HG03460 (cell line): ENCODE results near the gene ATXN1.
"Not testable (repeated sequence)": the region's sequence is repeated elsewhere in the genome, so short reads cannot be mapped to it uniquely, and the experiment has no call there.

Source experiments
- ATAC-seq: cut with Tn5 transposase; IDR thresholded peaks from one replicate; pipeline ENCODE4 v1.9.1; 2021; ENCODE audit not compliant: unreplicated experiment

Gene ATXN1

GRCh38 chr6:16702627-16703378, 58.5 kb downstream of the ATXN1 start:
- ATAC-seq: not testable (repeated sequence)

DNA sequence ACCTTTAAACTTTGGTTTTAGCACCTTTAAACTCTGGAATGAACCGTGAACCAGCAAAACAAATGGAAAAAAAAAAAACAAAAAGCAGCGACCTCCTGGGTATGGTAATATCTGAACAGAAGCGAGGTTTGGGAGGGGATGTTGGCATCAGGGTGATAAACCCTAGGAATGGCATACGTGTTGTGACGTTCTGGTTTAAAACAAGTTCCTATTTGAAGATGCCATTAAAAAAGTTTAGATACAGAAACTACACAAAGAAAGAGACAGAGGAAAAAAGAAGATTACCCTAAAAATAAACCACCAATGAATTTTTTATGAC, 60.4 kb downstream of the ATXN1 start:
- no peak for ATAC-seq

- no peak for ATAC-seq
These were observed 60.9 kb downstream of the ATXN1 start for GRCh38 chr6:16700202-16700915.

DNA sequence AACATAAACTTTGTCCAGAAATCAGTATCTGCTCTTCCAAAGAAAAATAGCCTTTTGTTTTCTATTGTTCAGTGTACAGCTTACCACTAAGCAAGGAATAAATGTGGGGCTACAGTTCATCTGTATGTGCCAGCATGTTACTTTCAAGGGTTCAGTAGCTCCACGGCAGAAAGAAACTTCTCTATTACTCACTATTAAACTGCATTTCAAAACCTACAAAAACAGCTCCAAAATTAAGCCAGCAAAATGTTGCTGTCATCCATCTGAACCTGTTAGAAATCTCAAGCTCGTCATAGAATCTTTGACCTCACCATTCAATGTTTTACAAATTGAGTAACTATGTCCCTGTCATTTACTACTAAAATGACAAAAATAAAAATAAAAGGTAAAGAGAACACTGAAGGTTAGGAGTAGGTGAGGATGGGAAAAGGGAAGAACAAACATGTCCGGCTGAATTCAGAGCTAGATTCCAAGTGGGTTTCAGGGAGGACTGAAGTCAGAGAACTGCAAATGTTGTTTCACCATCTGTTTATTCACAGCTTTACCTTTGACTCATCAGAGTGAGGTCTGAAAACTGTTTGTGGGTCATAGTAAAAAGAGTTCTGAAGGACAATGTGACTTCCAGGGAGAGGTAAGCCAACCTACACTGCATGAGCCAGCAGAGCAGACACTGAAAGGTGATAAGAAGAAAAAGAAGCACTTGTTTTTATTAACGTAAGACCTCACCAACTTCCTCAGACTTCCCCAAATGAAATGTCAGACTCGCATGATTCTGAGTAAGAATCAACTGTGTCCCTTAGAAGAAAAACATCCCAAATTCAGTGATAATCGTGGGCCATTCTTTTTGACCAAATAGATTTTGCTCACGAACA, 62.0 kb downstream of the ATXN1 start:
- no peak for ATAC-seq

GRCh38 chr6:16698162-16698533, 63.1 kb downstream of the ATXN1 start:
- ATAC-seq: no peak

DNA sequence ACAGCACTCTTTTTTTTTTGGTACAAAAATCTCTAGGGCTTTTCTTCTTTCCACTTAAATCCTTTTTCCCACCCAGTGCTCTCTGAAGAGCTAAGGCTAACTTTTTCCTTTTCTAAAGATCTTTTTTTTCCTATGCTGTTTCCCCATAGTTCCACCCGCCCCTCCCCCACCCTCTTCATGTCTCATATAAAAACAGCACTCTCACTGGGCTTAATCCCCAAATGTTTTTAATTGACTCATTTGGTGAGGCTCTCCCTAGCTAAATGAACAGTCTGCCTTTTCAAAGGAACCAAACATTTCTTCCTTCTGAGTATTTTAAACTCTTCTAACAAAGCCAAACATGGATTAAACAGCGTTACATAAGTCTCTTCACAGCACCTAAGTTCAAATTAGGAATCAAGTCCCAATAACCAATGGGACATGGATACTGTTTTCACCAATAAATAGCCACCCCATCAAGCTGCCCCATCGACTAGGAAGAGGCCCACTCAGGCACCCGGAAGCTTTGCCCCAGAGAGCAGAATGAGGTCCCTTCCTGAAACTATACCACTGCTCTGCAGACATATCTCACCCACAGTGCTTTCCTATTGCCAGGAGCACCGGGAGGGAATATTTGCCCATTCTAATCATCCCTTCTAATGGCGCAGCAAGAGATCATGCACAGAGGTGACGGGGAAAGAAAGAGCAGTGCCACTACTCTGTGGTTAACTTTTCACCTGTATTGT, 63.7 kb downstream of the ATXN1 start:
- no peak for ATAC-seq

DNA sequence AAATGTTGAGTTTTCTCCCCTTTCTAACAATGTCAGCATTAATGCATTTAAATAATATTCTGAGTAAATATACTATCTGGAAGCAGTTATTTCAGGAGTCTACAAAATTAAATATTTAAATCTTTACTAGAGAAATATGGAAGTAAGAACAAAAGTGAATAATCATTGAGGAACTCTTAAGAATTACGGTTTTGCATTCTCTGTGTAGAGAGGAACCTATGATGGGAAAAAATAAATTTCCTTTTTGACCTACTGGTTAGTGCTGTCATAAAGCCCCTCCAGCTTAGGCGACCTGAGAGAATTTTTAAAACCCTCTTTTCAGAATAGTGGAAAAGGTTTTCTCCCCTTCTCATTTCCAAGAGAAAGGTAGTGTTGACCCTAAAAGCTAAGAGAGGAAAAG, 64.8 kb downstream of the ATXN1 start:
- ATAC-seq: no peak

GRCh38 chr6:16694781-16695578, 66.3 kb downstream of the ATXN1 start:
- no peak for ATAC-seq

GRCh38 chr6:16691324-16691723, 69.9 kb downstream of the ATXN1 start:
- no peak for ATAC-seq

- ATAC-seq: peak; percentile 76
These were observed 70.6 kb downstream of the ATXN1 start for GRCh38 chr6:16690608-16691142.

DNA sequence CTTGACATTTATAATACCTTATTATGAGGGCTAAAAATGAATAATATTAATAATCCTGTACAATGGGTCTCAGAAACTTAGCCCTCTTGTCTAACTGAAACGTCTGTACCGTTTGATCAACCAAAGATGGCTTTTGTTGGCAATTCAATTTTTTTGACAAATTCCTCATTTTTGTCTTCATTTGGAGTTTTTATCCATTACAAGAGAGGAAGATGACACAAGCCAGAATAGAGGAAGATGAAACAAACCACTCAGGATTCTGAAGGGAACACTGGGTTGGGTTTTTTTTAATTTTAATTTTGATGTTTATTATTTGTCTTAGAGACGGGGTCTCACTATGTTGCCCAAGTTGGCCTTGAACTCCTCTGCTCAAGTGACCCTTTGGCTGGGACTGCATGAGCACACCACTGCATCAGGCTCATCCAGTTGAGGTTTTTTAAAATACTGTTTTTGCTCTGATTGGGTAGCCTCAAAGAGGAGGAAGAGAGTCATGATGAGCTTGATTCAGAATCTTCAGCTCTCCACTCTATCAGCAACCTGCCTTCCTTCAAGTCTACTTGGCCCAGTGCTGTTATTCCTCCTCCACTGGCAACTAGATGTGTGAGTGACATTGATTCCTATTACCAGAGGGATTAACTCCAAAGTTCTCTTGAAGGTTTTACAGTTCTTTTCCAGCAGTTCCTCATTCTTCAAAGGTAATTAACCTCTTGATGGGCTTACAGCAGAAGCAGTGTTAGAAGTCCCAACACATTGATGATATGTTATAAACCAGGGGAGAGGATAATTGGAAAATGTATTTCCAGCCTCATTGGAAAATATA, 71.3 kb downstream of the ATXN1 start:
- no peak for ATAC-seq

- no peak for ATAC-seq
These were observed 72.2 kb downstream of the ATXN1 start for GRCh38 chr6:16688984-16689636.

DNA sequence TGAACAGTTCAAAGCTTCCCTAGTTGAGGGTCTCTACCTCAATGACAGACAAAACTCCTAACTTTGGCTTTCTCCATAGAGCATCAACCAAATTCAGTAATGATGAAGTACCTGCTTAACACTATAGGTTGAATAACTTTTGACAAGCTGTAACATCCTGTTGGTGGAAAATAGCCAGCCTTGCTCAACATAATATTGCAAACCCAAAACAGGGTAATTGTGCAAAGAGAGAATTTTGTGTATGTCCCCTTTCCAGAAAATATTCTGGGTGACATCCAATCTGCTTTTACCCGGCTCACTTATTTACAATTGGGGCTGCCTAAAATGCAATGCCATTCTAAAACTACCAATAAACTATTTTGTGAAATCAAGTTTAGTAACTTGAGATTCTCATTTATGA, 72.8 kb downstream of the ATXN1 start:
- ATAC-seq: no peak

- no peak for ATAC-seq
These were observed 74.2 kb downstream of the ATXN1 start for GRCh38 chr6:16687045-16687444.

- ATAC-seq: peak; percentile 72
These were observed 76.2 kb downstream of the ATXN1 start for GRCh38 chr6:16684896-16685554.

DNA sequence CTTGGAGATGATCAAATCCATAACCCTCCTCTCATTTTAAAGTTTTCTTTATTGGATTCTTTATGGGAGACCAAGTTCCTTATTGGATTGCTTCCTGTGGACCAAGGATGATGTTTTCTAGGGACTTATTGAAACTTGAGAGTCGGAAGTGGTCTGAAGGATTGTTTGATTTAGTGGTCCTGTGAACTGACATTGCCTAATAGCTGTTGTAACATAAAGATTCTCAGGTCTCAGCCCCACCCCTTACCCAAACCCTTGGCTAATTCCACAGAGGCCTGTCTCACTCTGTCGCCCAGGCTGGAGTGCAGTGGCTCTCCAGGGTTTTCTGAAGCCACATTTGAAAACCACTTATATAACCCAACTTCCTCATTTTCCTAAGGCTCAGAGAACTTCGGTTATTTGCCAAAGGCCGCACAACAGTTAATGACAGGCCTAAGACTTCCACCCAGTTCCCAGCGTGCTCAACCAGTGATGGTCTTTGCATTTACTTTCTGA, 77.0 kb downstream of the ATXN1 start:
- no peak for ATAC-seq

GRCh38 chr6:16683641-16684194, 77.5 kb downstream of the ATXN1 start:
- ATAC-seq: no peak
